H1 (cell line): ENCODE data around the gene H2BK1. TPM values are rescaled to one million over a fixed set of nuclear protein-coding genes. Genes with fewer than 3 reads are reported as not detected.

Source experiments
- CTCF ChIA-PET: fragments of 300-600 bp; sonication (Branson Sonifier 250); formaldehyde crosslinking; loops from one replicate; lab custom pipeline; 2021; ENCODE audit not compliant: partially characterized antibody; lab: Charles Lee
- POLR2A ChIA-PET: fragments of 300-600 bp; sonication (Branson Sonifier 250); formaldehyde crosslinking; loops from one replicate; lab custom pipeline; 2021; ENCODE audit warnings: inconsistent platforms; ENCODE audit not compliant: partially characterized antibody; lab: Charles Lee
- DNase-seq, 2 experiments: peaks; one replicate each; pipeline versions ENCODE4 v3.0.0 to v3.0.0-alpha.2; 2010 to 2022; ENCODE audit warnings: low spot score in 2 of 2, low read depth in 1 of 2, mixed read lengths in 1 of 2
- FAIRE-seq: peaks from 2 replicates; lab custom pipeline; 2011; peaks lifted over from hg19 to GRCh38; lab: Jason Lieb, UNC
- H2AFZ ChIP-seq: 2 replicates; pipeline ENCODE4 v1.8.1; 2012; ENCODE audit warnings: low read length, inconsistent platforms
- H2AK5ac ChIP-seq: 2 replicates; pipeline ENCODE4 v1.6.1; 2013; ENCODE audit warnings: low read depth, low read length
- H2BK120ac ChIP-seq: replicated peaks from 2 replicates; pipeline ENCODE3; 2013; ENCODE audit warnings: low read depth, low read length, inconsistent platforms
- H2BK12ac ChIP-seq: 2 replicates; pipeline ENCODE4 v1.6.1; 2013; ENCODE audit warnings: low read depth, low read length
- H2BK15ac ChIP-seq: 2 replicates; pipeline ENCODE4 v1.6.1; 2013; ENCODE audit warnings: low read length
- H2BK20ac ChIP-seq: 2 replicates; pipeline ENCODE4 v1.6.1; 2013; ENCODE audit warnings: low read length
- H2BK5ac ChIP-seq: 2 replicates; pipeline ENCODE4 v1.6.1; 2013; ENCODE audit warnings: low read depth, low read length
- H3K14ac ChIP-seq: 2 replicates; pipeline ENCODE4 v1.6.1; 2013; ENCODE audit warnings: inconsistent platforms; ENCODE audit not compliant: insufficient read length
- H3K18ac ChIP-seq: 2 replicates; pipeline ENCODE4 v1.6.1; 2013; ENCODE audit warnings: low read length; ENCODE audit errors: extremely low read depth
- H3K23ac ChIP-seq: 2 replicates; pipeline ENCODE4 v1.6.1; 2013; ENCODE audit warnings: inconsistent platforms; ENCODE audit not compliant: insufficient read length
- H3K23me2 ChIP-seq: 2 replicates; pipeline ENCODE4 v1.6.1; 2013; ENCODE audit warnings: low read depth, low read length
- H3K27ac ChIP-seq: 2 replicates; pipeline ENCODE4 v1.6.1; 2011; ENCODE audit warnings: low read depth, low read length, inconsistent platforms
- H3K27me3 ChIP-seq, 4 experiments: replicated peaks in 1 of 4; 1 replicate in 1 of 4; 2 replicates in 3 of 4; pipeline versions ENCODE4 v1.6.1 to v1.8.1; 2011 to 2013; ENCODE audit warnings: low read length in 3 of 4, mild to moderate bottlenecking in 3 of 4, inconsistent platforms in 2 of 4, mixed read lengths in 2 of 4, moderate library complexity in 1 of 4; ENCODE audit not compliant: control insufficient read depth in 3 of 4, insufficient read depth in 3 of 4; ENCODE audit errors: extremely low read depth in 1 of 4
- H3K36me3 ChIP-seq, 4 experiments: 2 replicates each; pipeline versions ENCODE4 v1.6.1 to v1.8.1; 2011 to 2013; ENCODE audit warnings: mild to moderate bottlenecking in 4 of 4, low read length in 3 of 4, moderate library complexity in 2 of 4, control low read depth in 1 of 4, inconsistent platforms in 1 of 4; ENCODE audit not compliant: insufficient read depth in 4 of 4, control insufficient read depth in 2 of 4
- H3K4ac ChIP-seq: replicated peaks from 2 replicates; pipeline ENCODE3; 2013; ENCODE audit warnings: low read length, low read depth, mixed read lengths, inconsistent platforms; ENCODE audit not compliant: insufficient read length
- H3K4me1 ChIP-seq, 4 experiments: replicated peaks in 1 of 4; 1 replicate in 1 of 4; 2 replicates in 3 of 4; pipeline versions ENCODE4 v1.6.1 to v1.8.1; 2011 to 2013; ENCODE audit warnings: low read length in 3 of 4, inconsistent platforms in 2 of 4, mixed read lengths in 1 of 4; ENCODE audit not compliant: insufficient read depth in 4 of 4, control insufficient read depth in 3 of 4
- H3K4me2 ChIP-seq, 2 experiments: 2 replicates each; pipeline versions ENCODE4 v1.6.1 to v1.8.1; 2011 to 2013; ENCODE audit warnings: low read depth in 2 of 2, low read length in 2 of 2, control low read depth in 1 of 2, inconsistent platforms in 1 of 2, mild to moderate bottlenecking in 1 of 2; ENCODE audit not compliant: insufficient read depth in 1 of 2
- H3K4me3 ChIP-seq, 4 experiments: fragments of 200-600, 300-600 bp in 1 of 4; sonication (generic), shearing (Covaris generic), sonication (Bioruptor Twin) in 1 of 4; 2 replicates each; pipeline versions ENCODE4 v1.5.1 to v1.8.1; 2011 to 2016; ENCODE audit warnings: low read length in 4 of 4, low read depth in 3 of 4, control low read depth in 2 of 4, inconsistent platforms in 2 of 4, mild to moderate bottlenecking in 2 of 4, mixed read lengths in 1 of 4, moderate library complexity in 1 of 4; ENCODE audit not compliant: insufficient read depth in 2 of 4; ENCODE audit errors: extremely low read depth in 1 of 4
- H3K56ac ChIP-seq: replicated peaks from 2 replicates; pipeline ENCODE3; 2013; ENCODE audit warnings: low read depth, mild to moderate bottlenecking, mixed read lengths, low read length, inconsistent platforms; ENCODE audit not compliant: insufficient read length
- H3K79me1 ChIP-seq: 2 replicates; pipeline ENCODE4 v1.6.1; 2013; ENCODE audit warnings: low read depth, low read length, control low read depth
- H3K79me2 ChIP-seq, 2 experiments: 2 replicates each; pipeline versions ENCODE4 v1.6.1 to v1.8.1; 2012 to 2013; ENCODE audit warnings: low read length in 2 of 2, mild to moderate bottlenecking in 2 of 2, inconsistent platforms in 1 of 2; ENCODE audit not compliant: insufficient read depth in 2 of 2, control insufficient read depth in 1 of 2
- H3K9ac ChIP-seq, 4 experiments: replicated peaks in 1 of 4; 1 replicate in 1 of 4; 2 replicates in 3 of 4; pipeline versions ENCODE4 v1.6.1 to v1.8.1; 2011 to 2013; ENCODE audit warnings: low read depth in 3 of 4, low read length in 3 of 4, control low read depth in 2 of 4, mild to moderate bottlenecking in 2 of 4, moderate library complexity in 2 of 4, inconsistent platforms in 1 of 4; ENCODE audit errors: extremely low read depth in 1 of 4
- H3K9me3 ChIP-seq, 2 experiments: 2 replicates each; pipeline versions ENCODE4 v1.6.1 to v1.8.1; 2012 to 2013; ENCODE audit warnings: mild to moderate bottlenecking in 2 of 2, moderate library complexity in 2 of 2, control low read depth in 1 of 2, inconsistent platforms in 1 of 2, low read depth in 1 of 2, low read length in 1 of 2, mixed read lengths in 1 of 2; ENCODE audit not compliant: insufficient read depth in 2 of 2
- H4K20me1 ChIP-seq, 2 experiments: replicated peaks in 1 of 2; 2 replicates each; pipeline versions ENCODE3 to v1.8.1; 2011 to 2013; ENCODE audit warnings: inconsistent platforms in 2 of 2, low read length in 2 of 2, mild to moderate bottlenecking in 1 of 2; ENCODE audit not compliant: insufficient read depth in 2 of 2, control insufficient read depth in 1 of 2
- H4K5ac ChIP-seq: 2 replicates; pipeline ENCODE4 v1.6.1; 2013; ENCODE audit warnings: low read length, low read depth, mixed read lengths, inconsistent platforms; ENCODE audit not compliant: insufficient read length
- H4K8ac ChIP-seq: 2 replicates; pipeline ENCODE4 v1.8.0; 2013; ENCODE audit warnings: mild to moderate bottlenecking, moderate library complexity, low read length, inconsistent platforms; ENCODE audit not compliant: insufficient read depth; ENCODE audit errors: extremely low read depth
- H4K91ac ChIP-seq: replicated peaks from 2 replicates; pipeline ENCODE3; 2013; ENCODE audit warnings: low read length, mixed read lengths, inconsistent platforms; ENCODE audit not compliant: insufficient read length
- BACH1 ChIP-seq: IDR thresholded peaks from 2 replicates; pipeline ENCODE4 v1.6.1; 2012; ENCODE audit warnings: low read length, improper control_type of control experiment
- CBX8 ChIP-seq: fragments of 300-800, 300-1000 bp; sonication (generic); IDR thresholded peaks from 2 replicates; pipeline ENCODE4 v1.7.1; 2016; ENCODE audit warnings: low read depth, low read length, borderline replicate concordance
- CHD1 ChIP-seq: IDR thresholded peaks from 2 replicates; pipeline ENCODE4 v1.6.1; 2012; ENCODE audit warnings: low read depth, low read length, improper control_type of control experiment
- EGR1 ChIP-seq: IDR thresholded peaks from 2 replicates; pipeline ENCODE4 v1.6.1; 2011; ENCODE audit warnings: low read depth, low read length, borderline replicate concordance
- GABPA ChIP-seq: IDR thresholded peaks from 2 replicates; pipeline ENCODE4 v1.6.1; 2011; ENCODE audit warnings: mild to moderate bottlenecking, low read length, moderate library complexity, borderline replicate concordance; ENCODE audit not compliant: insufficient read depth
- HDAC6 ChIP-seq: IDR thresholded peaks from one replicate; pipeline ENCODE4 v1.7.1; 2012; ENCODE audit warnings: low read depth, mild to moderate bottlenecking, inconsistent platforms, low read length, moderate library complexity
- POLR2A ChIP-seq, 2 experiments: IDR thresholded peaks; 1 replicate in 1 of 2; 2 replicates in 1 of 2; pipeline ENCODE4 v1.6.1; 2011; ENCODE audit warnings: low read depth in 2 of 2, low read length in 2 of 2, mild to moderate bottlenecking in 2 of 2; ENCODE audit errors: control extremely low read depth in 1 of 2
- POU5F1 ChIP-seq: IDR thresholded peaks from 2 replicates; pipeline ENCODE4 v1.6.1; 2011; ENCODE audit warnings: low read depth, mild to moderate bottlenecking, low read length, moderate library complexity
- SIN3A ChIP-seq, 2 experiments: IDR thresholded peaks in 1 of 2; conservative IDR thresholded peaks in 1 of 2; 2 replicates each; pipeline ENCODE4 v1.6.1; 2011 to 2012; ENCODE audit warnings: low read length in 2 of 2, improper control_type of control experiment in 1 of 2, low read depth in 1 of 2, mild to moderate bottlenecking in 1 of 2
- TEAD4 ChIP-seq: IDR thresholded peaks from 2 replicates; pipeline ENCODE4 v1.6.1; 2012; ENCODE audit warnings: low read depth, low read length, inconsistent platforms, mixed read lengths
- WGBS, 2 experiments: shearing (Covaris generic) in 1 of 2; methylation state at CpG; one replicate each; pipeline versions ENCODE4 v1.1.6 to v1.1.7; 2013 to 2015; ENCODE audit warnings: low lambda C conversion rate in 2 of 2, mixed read lengths in 2 of 2, inconsistent platforms in 1 of 2, low coverage in 1 of 2, missing lambda C conversion rate in 1 of 2; ENCODE audit not compliant: insufficient replicate concordance in 2 of 2, insufficient coverage in 1 of 2, insufficient read length in 1 of 2; ENCODE audit errors: extremely low coverage in 1 of 2, missing lambda C conversion rate in 1 of 2; 5-methylcytosine and 5-hydroxymethylcytosine counted together
- polyA plus RNA-seq, 7 experiments: library from polyadenylated mRNA; depleted of rRNA in 3 of 7; stranded (reverse) in 5 of 7; unstranded in 2 of 7; fragments of >200 nt in 5 of 7; fragments of 200-250 nt in 2 of 7; gene quantifications; 1 replicate in 5 of 7; 2 replicates in 1 of 7; 4 replicates in 1 of 7; pipeline versions ENCODE4 v1.2.1 to v1.2.3, GENCODE V29; 2011 to 2013; ENCODE audit warnings: missing spikeins in 2 of 7, mixed read lengths in 2 of 7
- total RNA-seq: library from RNA; stranded (reverse); fragmentation: NEBNext Ultra II Directional; extraction: Animal tissue kit (Norgen Biotek cat#: 25700); gene quantifications from 2 replicates; pipeline ENCODE4 v1.2.1, GENCODE V29; 2021
- TF ChIP-seq, protein P1 (sequence below): IDR thresholded peaks from 2 replicates; pipeline ENCODE4 v1.6.1; 2011; ENCODE audit warnings: low read depth, mild to moderate bottlenecking, low read length; ENCODE audit not compliant: insufficient read depth

Gene H2BK1
- total and polyA plus RNA-seq, 2 of the 8 experiments (the other 6 are each of a cell fraction or from before 2014, with no cell fraction given): not detected

DNA sequence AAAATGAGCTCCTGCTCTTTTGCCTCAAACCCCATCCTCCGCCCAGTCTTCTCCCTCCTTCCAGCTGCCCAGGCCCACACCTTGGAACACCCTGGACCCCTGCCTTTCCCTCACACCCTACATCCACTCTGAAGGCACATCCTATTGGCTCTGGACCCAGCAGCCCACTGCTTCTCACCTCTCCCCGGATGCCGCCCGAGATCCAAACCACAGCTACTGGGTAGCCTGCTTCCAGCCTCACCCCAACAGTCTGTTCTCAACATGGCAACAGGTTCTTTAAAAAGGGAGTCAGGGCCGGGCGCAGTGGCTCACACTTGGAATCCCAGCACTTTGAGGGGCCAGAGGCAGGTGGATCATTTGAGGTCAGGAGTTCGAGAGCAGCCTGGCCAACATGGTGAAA is 47.7 kb upstream of the H2BK1 start:
- Histone ChIP-seq H3K27ac (no peak overlapping the region), H2AK5ac (no peak overlapping the region), H2AFZ (no peak overlapping the region), H3K23me2 (peaks cover 3% of the 10 kb centered on the region; the same call in 1 of the 2 replicates), H3K23ac (no peak overlapping the region), H3K18ac (no peak overlapping the region), H3K56ac (no peak overlapping the region), H2BK5ac (no peak overlapping the region), H4K8ac (no peak overlapping the region), H3K4me2 (no peak overlapping the region), H4K20me1 (no peaks in the 10 kb centered on the region), H3K9me3 (no peaks in the 10 kb centered on the region), H3K9ac (no peak overlapping the region), H3K79me1 (no peaks in the 10 kb centered on the region), H4K91ac (no peak overlapping the region), H2BK12ac (0 out of 2 replicates have a peak overlapping the region, but pooled peaks have one; percentile 27), H3K14ac (no peak overlapping the region), H3K4me3 (no peak overlapping the region), H2BK120ac (no peak overlapping the region), H3K36me3 (no peaks in the 10 kb centered on the region), H4K5ac (no peak overlapping the region), H3K4ac (no peak overlapping the region), H3K79me2 (no peaks in the 10 kb centered on the region), H3K27me3 (peaks cover 0 to 14% (median 8%) of the 10 kb centered on the region in 4 experiments; a peak in 4 of 7 replicates), H2BK20ac (no peak overlapping the region), H3K4me1 (peaks cover 0 to 9% (median 5%) of the 10 kb centered on the region in 4 experiments; a peak in 5 of 7 replicates), H2BK15ac (no peak overlapping the region)
- CTCF ChIA-PET: interaction anchor here (0.6 to 1.3 kb wide), 4 partner anchors 12 to 525 kb away, joined by 3 read pairs; no protein-coding TSS in a partner anchor
- POLR2A ChIA-PET: no interaction called here
- DNase-seq (no peak), FAIRE-seq (no peak)
- WGBS, 2 experiments: 83% methylated on average over 5 of the region's 7 CpGs; no CpG with 5 or more reads in 1 of the 2 experiments
- TF ChIP-seq GABPA (no peak), CHD1 (no peak), POLR2A (IDR thresholded peaks at IDR 0.05; ENCODE audit: control extremely low read depth in 1 of 2, low read depth in 2 of 2, low read length in 2 of 2) (no peak), SIN3A (conservative IDR thresholded peaks at IDR 0.05 in 1 of 2, IDR thresholded peaks at IDR 0.05 in 1 of 2; ENCODE audit: low read depth in 1 of 2, low read length in 2 of 2) (no peak), POU5F1 (no peak), HDAC6 (no peak), TEAD4 (no peak), BACH1 (no peak), EGR1 (no peak), CBX8 (no peak)
- TF ChIP-seq, protein P1, sequence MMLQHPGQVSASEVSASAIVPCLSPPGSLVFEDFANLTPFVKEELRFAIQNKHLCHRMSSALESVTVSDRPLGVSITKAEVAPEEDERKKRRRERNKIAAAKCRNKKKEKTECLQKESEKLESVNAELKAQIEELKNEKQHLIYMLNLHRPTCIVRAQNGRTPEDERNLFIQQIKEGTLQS: no peak
